Measurements from ENCODE around the gene PPTC7.
"Not testable (repeated sequence)": the region's sequence is repeated elsewhere in the genome, so short reads cannot be mapped to it uniquely, and the experiment has no call there.

Gene PPTC7

DNA sequence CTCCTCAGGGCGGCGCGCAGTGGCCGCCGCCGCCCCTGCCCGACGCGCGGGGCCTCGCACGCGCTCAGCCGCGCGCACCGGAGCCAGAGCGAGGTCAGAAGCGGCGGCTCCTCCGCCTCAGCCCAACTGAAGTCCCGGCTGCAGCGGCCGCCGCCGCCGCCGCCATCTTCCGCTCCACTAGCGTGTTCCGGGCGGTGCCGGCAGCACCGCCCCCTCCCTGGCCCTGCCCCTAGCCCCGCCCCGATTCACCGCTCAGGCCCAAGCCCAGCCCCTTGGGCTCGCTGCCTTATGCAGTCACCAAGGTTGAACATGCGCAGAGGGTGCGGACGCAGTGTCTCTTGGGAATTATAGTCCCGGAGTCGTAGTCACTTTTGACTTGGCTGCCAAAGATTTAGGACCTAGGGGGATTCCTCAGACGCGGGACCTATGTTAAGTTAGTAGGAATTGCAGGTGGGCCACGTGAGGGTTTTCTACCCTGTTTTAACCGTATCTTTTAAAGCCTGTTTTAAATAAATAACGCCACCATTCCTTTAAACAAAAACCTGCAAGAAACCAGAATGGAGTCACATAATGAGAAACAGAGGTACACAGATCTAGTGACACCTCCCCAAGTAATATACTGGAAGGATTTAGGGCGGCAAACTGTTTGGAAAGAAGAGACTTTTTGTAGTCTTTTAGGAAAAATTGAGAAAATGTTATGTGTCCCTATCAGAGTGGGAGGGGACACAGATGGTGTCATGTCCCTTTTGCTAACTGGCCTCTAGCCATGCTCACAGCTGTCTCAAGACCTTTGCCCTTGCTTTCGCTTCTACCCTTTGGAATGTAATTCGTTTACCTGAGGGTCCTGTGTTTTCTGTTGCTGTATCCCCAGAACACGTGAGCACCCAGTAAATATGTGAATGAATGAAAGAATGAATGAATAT, at the start of gene PPTC7:
PPTC7 (minus strand) TSS at position 182 of the 923 bp plus-strand sequence. CDS start 287 bp downstream, outside the sequence.
- DNase-seq: peak; percentile 82

DNA sequence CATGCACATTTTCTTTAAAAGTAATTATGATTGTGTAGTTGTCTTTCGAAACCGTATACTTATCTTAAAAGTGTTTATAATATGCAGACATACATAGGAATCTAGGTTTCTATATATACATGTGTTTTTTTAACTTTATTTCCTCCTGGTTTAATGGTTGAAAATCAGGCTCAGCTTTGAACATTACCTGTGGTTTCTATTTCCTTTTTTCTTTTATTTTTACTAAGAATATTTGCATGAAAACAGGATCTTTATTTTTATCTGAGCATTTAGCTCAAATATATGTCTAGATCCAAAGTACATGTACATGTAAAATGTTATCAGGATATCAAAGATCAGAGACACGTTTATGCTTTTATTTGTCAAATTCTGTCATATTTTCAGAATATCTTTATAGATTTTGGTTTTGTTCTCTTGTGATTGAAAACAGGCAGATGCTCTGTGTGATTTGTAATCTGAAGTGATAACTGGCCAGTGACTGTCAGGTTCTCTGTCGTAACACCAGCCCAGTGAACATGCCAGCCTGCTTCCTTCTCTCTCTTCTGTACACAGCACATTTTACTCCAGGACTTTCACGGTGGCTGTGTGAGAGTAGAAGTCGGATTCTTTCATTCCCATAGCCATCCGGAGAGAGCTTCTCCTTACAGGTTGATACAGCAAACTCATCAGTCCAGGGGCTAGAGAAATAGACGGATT, 44.5 kb upstream of the PPTC7 start:
- DNase-seq: no peak

DNA sequence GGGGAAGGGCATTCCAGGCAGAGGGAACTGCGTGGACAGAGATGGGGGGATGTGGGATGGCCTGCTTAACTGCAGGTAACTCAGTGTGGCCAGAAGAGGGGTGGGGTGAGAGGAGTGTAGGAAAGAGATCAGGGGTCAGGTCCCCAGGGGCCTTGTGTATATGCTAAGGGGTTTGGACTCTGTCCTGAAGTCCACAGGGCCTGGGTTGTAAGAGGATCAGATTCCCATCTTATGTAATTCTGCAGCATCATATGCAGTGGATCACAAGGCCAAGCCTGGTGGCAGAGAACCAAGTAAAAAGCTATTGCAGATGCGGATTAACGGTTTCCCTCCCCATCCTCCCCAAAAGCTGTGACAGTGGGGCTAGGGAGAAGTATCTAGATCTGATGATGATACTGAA, 39.5 kb upstream of the PPTC7 start:
- DNase-seq: no peak

GRCh38 chr12:110619534-110619953, 36.4 kb upstream of the PPTC7 start:
- DNase-seq: no peak

DNA sequence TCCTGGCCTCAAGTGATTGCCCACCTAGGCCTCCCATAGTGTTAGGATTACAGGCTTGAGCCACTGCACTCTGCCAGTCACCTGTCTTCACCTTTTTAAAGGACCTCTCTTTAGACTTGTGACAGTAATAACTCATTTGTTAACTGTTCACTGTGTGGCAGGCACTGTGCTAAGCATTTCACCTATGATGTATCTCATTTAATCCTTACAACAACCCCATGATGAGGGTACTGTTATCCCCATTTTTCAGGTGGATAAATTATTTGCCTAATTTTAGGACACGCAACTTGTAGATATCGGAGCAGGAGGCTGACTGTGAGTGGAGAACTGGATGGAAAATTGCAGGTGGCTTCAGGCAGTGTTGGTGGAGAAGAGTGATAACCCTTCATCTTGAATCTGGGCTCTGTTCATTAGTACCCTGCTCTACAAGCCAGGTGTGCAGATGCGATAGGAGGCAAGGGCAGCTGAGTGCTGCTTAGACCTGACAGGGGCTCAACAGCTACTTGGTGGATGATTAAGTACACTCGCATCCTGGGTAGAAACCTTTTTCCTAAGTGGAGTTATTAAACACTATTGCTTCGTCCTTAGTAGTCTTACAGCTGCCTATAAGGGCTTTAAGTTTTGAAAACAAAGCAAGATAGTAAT, 33.5 kb upstream of the PPTC7 start:
- no peak for DNase-seq

GRCh38 chr12:110615171-110615570, 32.1 kb upstream of the PPTC7 start:
- no peak for DNase-seq

GRCh38 chr12:110613771-110614684, 30.9 kb upstream of the PPTC7 start, which contains the start of gene TCTN1:
TCTN1 (plus strand) TSS chr12:110614129; CDS start chr12:110614183, 54 bp downstream.
- DNase-seq: peak; percentile 84

DNA sequence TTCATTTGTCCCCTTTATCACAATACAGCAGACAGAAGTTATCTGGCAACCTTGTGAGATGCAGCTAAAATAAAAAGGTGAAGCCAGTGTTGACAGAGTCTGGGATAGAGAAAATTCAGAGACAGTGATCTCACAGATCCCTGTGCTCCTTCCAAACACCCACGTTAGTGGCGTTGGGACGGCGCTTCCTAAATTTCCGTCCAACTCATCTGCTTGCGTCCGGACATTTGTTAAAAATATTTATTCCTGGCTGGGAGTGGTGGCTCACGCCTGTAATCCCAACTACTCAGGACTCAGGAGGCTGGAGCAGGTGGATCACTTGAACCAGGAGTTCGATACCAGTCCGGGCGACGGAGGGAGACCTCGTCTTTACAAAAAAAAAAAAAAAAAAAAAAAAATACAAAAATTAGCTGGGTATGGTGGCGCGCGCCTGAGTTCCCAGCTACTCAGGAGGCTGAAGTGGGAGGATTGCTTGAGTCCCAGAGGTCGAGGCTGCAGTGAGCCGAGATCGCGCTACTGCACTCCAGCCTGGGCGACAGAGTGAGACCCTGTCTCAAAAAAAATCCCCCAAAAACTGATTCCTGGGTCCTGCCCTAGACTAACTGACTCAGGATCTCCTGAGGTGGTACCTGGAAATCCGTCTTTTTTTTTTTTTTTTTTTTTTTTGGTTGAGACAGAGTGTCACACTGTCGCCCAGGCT, 30.1 kb upstream of the PPTC7 start:
- DNase-seq: no peak

GRCh38 chr12:110606253-110606611, 23.1 kb upstream of the PPTC7 start:
- DNase-seq: no peak

- DNase-seq: peak; percentile 40
These were observed 19.1 kb upstream of the PPTC7 start for GRCh38 chr12:110602085-110602814.

- peak; percentile 43 for DNase-seq
These were observed 17.1 kb upstream of the PPTC7 start for GRCh38 chr12:110600254-110600653.

GRCh38 chr12:110599334-110599733, 16.2 kb upstream of the PPTC7 start:
- no peak for DNase-seq

GRCh38 chr12:110597885-110598284, 14.8 kb upstream of the PPTC7 start:
- no peak for DNase-seq

- DNase-seq: not testable (repeated sequence)
These were observed 9.8 kb upstream of the PPTC7 start for GRCh38 chr12:110592919-110593318.

GRCh38 chr12:110592078-110592477, 9.0 kb upstream of the PPTC7 start:
- no peak for DNase-seq

DNA sequence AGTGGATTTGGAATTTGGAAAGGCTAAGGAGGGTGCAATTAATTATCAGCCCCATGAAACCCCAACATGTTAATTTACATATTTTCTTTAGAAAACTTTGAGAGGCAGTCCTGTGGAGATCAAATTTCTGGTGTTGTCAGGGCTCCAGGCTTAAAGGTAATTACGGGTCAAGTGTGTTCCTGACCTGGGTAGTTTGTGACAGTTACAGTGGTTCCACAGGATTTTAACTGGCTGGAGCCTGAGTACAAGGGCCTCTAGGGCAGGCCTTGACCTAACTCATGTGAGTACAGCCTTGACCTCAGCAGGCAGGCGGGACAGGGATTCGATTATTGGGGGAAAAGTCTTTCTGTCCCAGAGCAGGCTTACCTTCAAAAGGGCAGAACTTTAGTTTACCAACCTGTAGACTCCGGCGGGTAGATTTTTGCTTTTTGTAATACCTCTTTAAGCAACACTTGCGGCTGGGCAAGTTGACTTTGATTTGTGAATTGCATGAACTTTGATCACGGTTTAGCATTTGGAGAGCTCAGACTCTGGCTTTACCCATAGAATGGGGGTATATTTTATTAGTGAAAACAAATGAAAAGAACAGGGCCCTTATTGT, 8.4 kb upstream of the PPTC7 start:
- DNase-seq: no peak

DNA sequence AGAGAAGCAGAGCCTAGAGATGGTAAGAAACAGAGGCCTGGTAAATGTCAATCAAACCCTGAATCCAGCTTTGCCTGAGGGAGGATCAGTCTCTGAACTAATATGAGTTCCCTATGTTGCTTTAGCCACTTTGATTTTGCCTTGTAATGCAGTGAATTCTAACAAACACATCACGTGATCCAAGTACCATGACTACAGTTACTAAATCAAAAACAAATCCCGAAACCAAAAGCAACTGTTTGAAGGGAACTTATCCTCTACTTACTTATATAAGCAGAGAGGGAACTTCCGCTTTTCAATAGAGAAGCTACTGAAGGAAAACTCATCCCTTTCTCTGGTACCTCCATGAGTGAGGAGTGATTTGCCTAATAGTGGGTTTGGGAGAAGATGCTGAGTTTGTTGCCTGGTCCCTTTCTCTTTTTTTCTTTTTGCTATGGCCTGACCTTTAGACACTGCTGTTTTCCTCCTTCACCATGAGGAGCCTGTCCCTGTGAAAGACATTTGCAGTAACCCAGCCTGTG, 7.7 kb upstream of the PPTC7 start:
- no peak for DNase-seq

DNA sequence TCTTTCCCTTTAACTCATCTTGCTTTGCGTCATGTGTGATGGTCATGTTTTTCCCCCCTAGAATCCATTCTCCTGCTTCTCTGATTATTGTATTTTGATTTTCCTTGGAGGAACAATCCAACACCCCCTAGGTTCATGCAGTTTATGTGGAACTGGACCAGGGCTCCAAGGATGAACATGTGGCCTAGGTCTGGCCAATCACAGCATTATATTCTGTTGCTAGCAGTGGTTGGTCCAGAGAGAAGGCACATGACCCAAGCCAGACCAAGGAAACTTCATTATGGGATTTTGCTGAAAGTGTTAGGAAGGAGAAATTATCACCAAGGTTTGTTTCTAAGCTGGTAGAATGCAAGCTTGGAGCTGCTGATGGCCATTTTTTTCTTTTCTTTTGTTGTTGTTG, 6.9 kb upstream of the PPTC7 start:
- no peak for DNase-seq

DNA sequence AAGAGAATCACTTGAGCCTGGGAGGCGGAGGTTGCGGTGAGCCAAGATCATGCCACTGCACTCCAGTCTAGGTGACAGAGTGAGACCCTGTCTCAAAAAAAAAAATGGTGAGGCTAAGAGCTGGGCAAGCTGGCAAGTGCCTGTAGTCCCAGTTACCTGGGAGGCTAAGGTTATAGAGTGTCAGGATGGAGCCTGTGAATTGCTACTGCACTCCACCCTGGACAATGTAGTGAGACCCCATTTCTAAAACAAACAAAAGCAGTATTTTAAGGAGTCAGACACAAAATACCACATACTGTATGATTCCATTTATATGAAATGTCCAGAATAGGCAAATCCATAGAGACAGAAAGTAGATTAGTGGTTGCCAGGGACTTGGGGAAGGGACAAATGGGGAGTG, 4.0 kb upstream of the PPTC7 start:
- not testable (repeated sequence) for DNase-seq

GRCh38 chr12:110585231-110585799, 2.2 kb upstream of the PPTC7 start:
- peak; percentile 82 for DNase-seq
